ENCODE data around the gene SLC4A2.

GRCh38 chr7:151064993-151065392 lies 5.6 kb downstream of the SLC4A2 start:
- no peak for TF ChIP-seq POLR2A (IDR thresholded peaks at IDR 0.05; ENCODE audit: low read depth, low read length)
- no peak for TF ChIP-seq SPI1 (IDR thresholded peaks at IDR 0.05; ENCODE audit: low read depth, low read length)
- no peak for TF ChIP-seq TAF1 (IDR thresholded peaks at IDR 0.05; ENCODE audit: low read depth, low read length)
- TF ChIP-seq POLR2AphosphoS5 (IDR thresholded peaks at IDR 0.05; ENCODE audit: low read depth, low read length): no peak
- TF ChIP-seq POU2F2 (IDR thresholded peaks at IDR 0.05; ENCODE audit: low read depth, low read length): no peak
